Measurements from ENCODE around the gene ARFGAP3. TPM values are rescaled to one million over a fixed set of nuclear protein-coding genes. Genes with fewer than 3 reads are reported as not detected.

The ARFGAP3 gene
- total RNA-seq, 4 donors from 2014 or later = 28.2 to 43.8 (median 36.0) TPM

DNA sequence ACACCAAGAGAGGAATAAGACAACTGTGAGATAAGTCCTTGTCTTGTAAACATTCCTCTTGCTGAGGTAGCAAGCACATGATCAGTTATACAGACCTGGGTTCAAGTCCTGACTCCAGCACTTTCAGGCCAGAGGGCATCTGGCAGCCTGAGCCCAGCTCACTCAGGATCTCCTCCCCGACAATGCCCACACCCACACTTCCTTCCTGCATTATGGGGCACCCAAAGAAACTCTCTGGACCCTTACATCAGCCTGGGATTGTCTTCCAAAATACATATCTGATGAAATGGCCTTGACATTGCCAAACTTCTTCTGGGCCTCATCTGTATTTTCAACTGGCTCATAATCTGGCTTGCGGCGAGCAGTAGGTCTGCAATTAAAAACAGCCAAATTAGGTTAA is 48.6 kb downstream of the ARFGAP3 start:
- no peak for ATAC-seq
- Histone ChIP-seq H3K9me3 (no peaks in the 10 kb centered on the region), H3K4me1 (peaks cover 21 to 31% of the 10 kb centered on the region in 2 donors), H3K4me3 (no peak overlapping the region), H3K27me3 (no peaks in the 10 kb centered on the region), H3K27ac (no peak overlapping the region), H3K36me3 (peaks cover 3 to 60% of the 10 kb centered on the region in 2 donors)
- no peak for TF ChIP-seq POLR2A (IDR thresholded peaks at IDR 0.05)
- TF ChIP-seq, protein P1, sequence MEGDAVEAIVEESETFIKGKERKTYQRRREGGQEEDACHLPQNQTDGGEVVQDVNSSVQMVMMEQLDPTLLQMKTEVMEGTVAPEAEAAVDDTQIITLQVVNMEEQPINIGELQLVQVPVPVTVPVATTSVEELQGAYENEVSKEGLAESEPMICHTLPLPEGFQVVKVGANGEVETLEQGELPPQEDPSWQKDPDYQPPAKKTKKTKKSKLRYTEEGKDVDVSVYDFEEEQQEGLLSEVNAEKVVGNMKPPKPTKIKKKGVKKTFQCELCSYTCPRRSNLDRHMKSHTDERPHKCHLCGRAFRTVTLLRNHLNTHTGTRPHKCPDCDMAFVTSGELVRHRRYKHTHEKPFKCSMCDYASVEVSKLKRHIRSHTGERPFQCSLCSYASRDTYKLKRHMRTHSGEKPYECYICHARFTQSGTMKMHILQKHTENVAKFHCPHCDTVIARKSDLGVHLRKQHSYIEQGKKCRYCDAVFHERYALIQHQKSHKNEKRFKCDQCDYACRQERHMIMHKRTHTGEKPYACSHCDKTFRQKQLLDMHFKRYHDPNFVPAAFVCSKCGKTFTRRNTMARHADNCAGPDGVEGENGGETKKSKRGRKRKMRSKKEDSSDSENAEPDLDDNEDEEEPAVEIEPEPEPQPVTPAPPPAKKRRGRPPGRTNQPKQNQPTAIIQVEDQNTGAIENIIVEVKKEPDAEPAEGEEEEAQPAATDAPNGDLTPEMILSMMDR (IDR thresholded peaks at IDR 0.05 in 4 of 5, conservative IDR thresholded peaks at IDR 0.05 in 1 of 5) = no peak
- intact Hi-C loops (cut with DNase I; ENCODE audit: low total_unique reads) (no loop called here), in situ Hi-C loops (cut with MboI; ENCODE audit: low sequenced_read_pairs in 4 of 4) (loop anchor here in 2 of 4 donors (25.0 kb wide), 1 partner anchor 146 kb away; no protein-coding TSS in a partner anchor)
- no peak for DNase-seq

GRCh38 chr22:42807185-42807584 is 49.9 kb downstream of the ARFGAP3 start:
- no peak for ATAC-seq
- in situ Hi-C loops (cut with MboI; ENCODE audit: low sequenced_read_pairs in 4 of 4) (loop anchor here in 2 of 4 donors (25.0 kb wide), 1 partner anchor 145 kb away; no protein-coding TSS in a partner anchor), intact Hi-C loops (cut with DNase I; ENCODE audit: low total_unique reads) (no loop called here)
- H3K9me3 ChIP-seq = no peaks in the 10 kb centered on the region
- H3K27me3 ChIP-seq = no peaks in the 10 kb centered on the region
- TF ChIP-seq, protein P1 (IDR thresholded peaks at IDR 0.05 in 4 of 5, conservative IDR thresholded peaks at IDR 0.05 in 1 of 5) = no peak
- H3K36me3 ChIP-seq = peaks cover 3 to 60% of the 10 kb centered on the region in 2 donors
- H3K4me1 ChIP-seq = peaks cover 21 to 40% of the 10 kb centered on the region in 2 donors
- H3K4me3 ChIP-seq = no peak overlapping the region
- peak overlapping the region in 2 of 4 donors; percentile 81 to 88 for H3K27ac ChIP-seq
- DNase-seq = no peak

DNA sequence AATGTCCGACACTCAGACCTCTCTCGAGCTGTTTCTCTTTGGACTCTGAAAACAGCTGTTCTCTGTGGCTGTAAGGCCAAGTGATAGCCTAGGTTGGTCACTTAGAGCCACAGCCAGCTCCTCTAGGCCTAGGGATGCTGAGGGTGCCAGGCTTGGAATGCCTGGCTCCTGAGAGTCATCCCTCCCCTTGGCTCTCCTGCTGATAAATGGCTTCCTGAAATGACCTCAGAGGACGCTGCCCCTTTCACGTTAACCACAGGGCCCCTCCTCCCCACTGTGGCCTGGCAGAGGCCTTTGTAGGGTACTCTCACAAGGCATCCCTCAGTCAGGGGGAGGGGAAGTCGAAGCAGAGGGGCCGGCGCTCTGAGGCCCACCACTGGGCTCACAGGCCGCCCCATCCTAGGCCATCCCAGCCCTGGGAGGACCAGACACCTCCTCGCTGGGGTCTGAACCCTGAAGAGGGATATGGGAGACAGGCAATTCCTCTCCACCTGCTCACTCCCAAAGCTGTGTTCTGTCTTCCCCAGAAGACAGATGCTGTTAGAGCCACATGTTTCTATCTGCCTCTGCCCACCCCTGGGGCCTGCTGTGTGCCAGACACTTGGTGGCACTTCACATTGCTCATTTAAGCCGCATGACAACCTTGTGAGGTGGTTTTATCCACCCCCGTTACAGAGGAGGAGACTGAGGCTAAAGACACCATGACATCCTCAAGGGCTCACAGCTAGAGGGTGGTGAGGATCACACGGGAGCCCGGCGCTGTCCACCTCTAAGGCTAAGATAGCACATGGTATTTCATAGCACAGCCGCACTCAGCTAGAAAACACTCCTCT is 50.9 kb downstream of the ARFGAP3 start:
- intact Hi-C loops (cut with DNase I; ENCODE audit: low total_unique reads) = no loop called here
- H3K27me3 ChIP-seq = no peaks in the 10 kb centered on the region
- in situ Hi-C loops (cut with MboI; ENCODE audit: low sequenced_read_pairs in 4 of 4) = loop anchor here in 2 of 4 donors (25.0 kb wide), 1 partner anchor 144 kb away; no protein-coding TSS in a partner anchor
- ATAC-seq (no peak), DNase-seq (no peak)
- no peak overlapping the region for H3K4me3 ChIP-seq
- peaks cover 21 to 45% of the 10 kb centered on the region in 2 donors for H3K4me1 ChIP-seq
- H3K36me3 ChIP-seq = peaks cover 3 to 64% of the 10 kb centered on the region in 2 donors
- H3K9me3 ChIP-seq = no peaks in the 10 kb centered on the region
- peak overlapping the region; percentile 65 to 88 (median 78) for H3K27ac ChIP-seq
- TF ChIP-seq, protein P1 (IDR thresholded peaks at IDR 0.05 in 4 of 5, conservative IDR thresholded peaks at IDR 0.05 in 1 of 5) = no peak
- no peak for TF ChIP-seq POLR2A (IDR thresholded peaks at IDR 0.05)

GRCh38 chr22:42805016-42805997 is 51.8 kb downstream of the ARFGAP3 start:
- Histone ChIP-seq H3K4me1 (peaks cover 21 to 51% of the 10 kb centered on the region in 2 donors), H3K4me3 (no peak overlapping the region), H3K36me3 (peaks cover 3 to 56% of the 10 kb centered on the region in 2 donors), H3K27me3 (no peaks in the 10 kb centered on the region), H3K9me3 (no peaks in the 10 kb centered on the region), H3K27ac (peak overlapping the region; percentile 65 to 88 (median 78))
- in situ Hi-C loops (cut with MboI; ENCODE audit: low sequenced_read_pairs in 4 of 4) = loop anchor here in 2 of 4 donors (25.0 kb wide), 1 partner anchor 143 kb away; no protein-coding TSS in a partner anchor
- intact Hi-C loops (cut with DNase I; ENCODE audit: low total_unique reads) = no loop called here
- TF ChIP-seq POLR2A (IDR thresholded peaks at IDR 0.05) = no peak
- TF ChIP-seq, protein P1 (IDR thresholded peaks at IDR 0.05 in 4 of 5, conservative IDR thresholded peaks at IDR 0.05 in 1 of 5) = no peak
- ATAC-seq = peak; percentile 48 to 58
- peak; percentile 42 to 73 for DNase-seq
